Pancreas (tissue), 10 donors: ENCODE data around the gene RBM20. TPM values are rescaled to one million over a fixed set of nuclear protein-coding genes. Genes with fewer than 3 reads are reported as not detected.

Experiments used
- ATAC-seq, 4 donors: fragments of 200-7000 bp; cut with Tn5 transposase; one replicate each; pipeline versions ENCODE4 v1.8.0 to v1.9.1; 2020; ENCODE audit warnings: mild to moderate bottlenecking in 4 of 4, moderate library complexity in 4 of 4
- DNase-seq, 6 donors: peaks; one replicate each; pipeline ENCODE4 v3.0.0-alpha.2; 2020
- FAIRE-seq: peaks from 2 replicates; lab custom pipeline; 2012; peaks lifted over from hg19 to GRCh38; lab: Jason Lieb, UNC
- H3K27ac ChIP-seq, 4 donors: fragments of 200-600 bp; sonication (generic); 1 replicate in 3 of 4; 2 replicates in 1 of 4; pipeline versions ENCODE4 v1.5.0 to v1.8.0; 2020
- H3K27me3 ChIP-seq, 4 donors: fragments of 200-600 bp; one replicate each; pipeline ENCODE4 v1.8.0; 2021
- H3K36me3 ChIP-seq, 3 donors: fragments of 200-600 bp; sonication (generic) in 1 of 3; one replicate each; pipeline versions ENCODE4 v1.5.0 to v1.8.0; 2020 to 2021
- H3K4me1 ChIP-seq, 3 donors: fragments of 200-600 bp; one replicate each; pipeline ENCODE4 v1.8.0; 2021
- H3K4me3 ChIP-seq, 4 donors: fragments of 200-600 bp; sonication (generic) in 2 of 4; one replicate each; pipeline versions ENCODE4 v1.5.0 to v1.8.0; 2020 to 2021
- H3K9me3 ChIP-seq, 4 donors: fragments of 200-600 bp; one replicate each; pipeline ENCODE4 v1.8.0; 2021
- WGBS, 2 donors: extraction: QIAGEN DNeasy Blood & Tissue Kit; methylation state at CpG; one replicate each; pipeline ENCODE4 v1.1.7; 2013; 5-methylcytosine and 5-hydroxymethylcytosine counted together
- intact Hi-C, 3 donors: fragments of 100-400 bp; cut with DNase I; formaldehyde crosslinking; loops; one replicate each; pipeline versions ENCODE4 v1.11.1 to v1.14.2; 2022
- polyA plus RNA-seq, 2 donors: library from polyadenylated mRNA; stranded (reverse); fragments of 200-250 nt; gene quantifications; one replicate each; pipeline ENCODE4 v1.2.3, GENCODE V29; 2013
- total RNA-seq, 6 donors: library from RNA; stranded (reverse); fragmentation: NEBNext Ultra II Directional in 4 of 6; extraction: Animal tissue kit (Norgen Biotek cat#: 25700) in 4 of 6; gene quantifications; one replicate each; pipeline versions ENCODE4 v1.2.1 to v1.2.4, GENCODE V29; 2021 to 2023
- TF ChIP-seq, protein P1 (sequence below), 4 donors: fragments of 200-600 bp; sonication (generic) in 3 of 4; IDR thresholded peaks; one replicate each; pipeline versions ENCODE4 v1.5.0 to v1.8.0; 2021; ENCODE audit warnings: antibody characterized with exemption in 4 of 4
- donor health status: healthy with polysubstance abuse.
- donor health status: DM: no; HTN: no; CAD: no; lungs with moderate emphysema.
- donor health status: DM: no; HTN: no; CAD: no.
- donor health status: control.
- donor health status: control.
- donor health status: Bipolar disorder and iron deficiency.
- donor health status: DM: yes; HTN: yes; CAD: no.
- donor health status: DM: no; HTN: no; CAD: no.
- donor health status: DM: no; HTN: no; CAD: no.
- donor health status: DM: yes; HTN: yes; CAD: no.

The RBM20 gene
- total and polyA plus RNA-seq, 8 donors, result 0.79 to 23.6 (median 3.7) TPM

DNA sequence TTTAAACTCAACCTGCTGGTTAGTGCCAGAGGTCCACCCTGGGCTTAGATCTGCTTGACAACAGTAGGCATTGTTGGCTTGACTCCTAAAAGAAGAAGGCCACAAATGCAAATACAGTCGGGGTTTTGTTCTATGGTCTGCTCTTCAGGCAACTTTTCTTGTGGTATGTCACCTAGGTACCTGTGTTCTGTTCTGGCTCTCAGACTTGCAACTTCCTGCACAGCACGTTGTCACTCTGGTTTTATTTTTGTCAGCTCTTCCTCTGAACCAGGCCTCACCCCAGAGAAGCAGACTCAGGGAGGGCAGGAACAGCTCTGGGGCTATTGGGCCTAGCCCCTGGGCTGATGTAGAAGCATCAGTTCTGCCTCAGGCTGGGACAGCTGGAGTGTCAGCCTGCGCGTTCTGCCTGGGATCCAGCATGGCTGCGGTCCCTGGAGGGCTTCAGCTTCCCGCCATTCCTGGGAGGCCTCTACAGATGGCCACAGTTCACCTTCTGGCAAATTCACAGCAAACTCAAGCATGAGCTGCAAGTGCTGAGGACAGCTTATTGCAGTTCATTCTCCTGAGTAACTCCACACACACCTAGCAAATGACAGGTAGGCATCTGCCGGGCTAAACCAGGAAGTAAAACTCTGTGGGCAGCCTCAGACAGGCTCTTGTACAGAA lies 216.6 kb downstream of the RBM20 start:
- Histone ChIP-seq H3K4me3 (no peak overlapping the region), H3K4me1 (peaks cover 44 to 67% (median 55%) of the 10 kb centered on the region in 3 donors), H3K27ac (peak overlapping the region; percentile 65 to 90 (median 81)), H3K27me3 (no peaks in the 10 kb centered on the region), H3K36me3 (no peaks in the 10 kb centered on the region), H3K9me3 (no peaks in the 10 kb centered on the region)
- DNase-seq (peak in 2 of 6 donors; percentile 32), ATAC-seq (peak in 2 of 4 donors; percentile 1 to 14), FAIRE-seq (no peak)
- 44 to 49% methylated on average over 7 of the region's 7 CpGs for WGBS, 2 donors
- intact Hi-C loops, result loop anchor here in 1 of 3 donors (10.0 kb wide), 1 partner anchor 56 kb away; no protein-coding TSS in a partner anchor
- TF ChIP-seq, protein P1, sequence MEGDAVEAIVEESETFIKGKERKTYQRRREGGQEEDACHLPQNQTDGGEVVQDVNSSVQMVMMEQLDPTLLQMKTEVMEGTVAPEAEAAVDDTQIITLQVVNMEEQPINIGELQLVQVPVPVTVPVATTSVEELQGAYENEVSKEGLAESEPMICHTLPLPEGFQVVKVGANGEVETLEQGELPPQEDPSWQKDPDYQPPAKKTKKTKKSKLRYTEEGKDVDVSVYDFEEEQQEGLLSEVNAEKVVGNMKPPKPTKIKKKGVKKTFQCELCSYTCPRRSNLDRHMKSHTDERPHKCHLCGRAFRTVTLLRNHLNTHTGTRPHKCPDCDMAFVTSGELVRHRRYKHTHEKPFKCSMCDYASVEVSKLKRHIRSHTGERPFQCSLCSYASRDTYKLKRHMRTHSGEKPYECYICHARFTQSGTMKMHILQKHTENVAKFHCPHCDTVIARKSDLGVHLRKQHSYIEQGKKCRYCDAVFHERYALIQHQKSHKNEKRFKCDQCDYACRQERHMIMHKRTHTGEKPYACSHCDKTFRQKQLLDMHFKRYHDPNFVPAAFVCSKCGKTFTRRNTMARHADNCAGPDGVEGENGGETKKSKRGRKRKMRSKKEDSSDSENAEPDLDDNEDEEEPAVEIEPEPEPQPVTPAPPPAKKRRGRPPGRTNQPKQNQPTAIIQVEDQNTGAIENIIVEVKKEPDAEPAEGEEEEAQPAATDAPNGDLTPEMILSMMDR (IDR thresholded peaks at IDR 0.05), result no peak

- intact Hi-C loops, result loop anchor here in 1 of 3 donors (10.0 kb wide), 1 partner anchor 57 kb away; no protein-coding TSS in a partner anchor
- Histone ChIP-seq H3K4me1 (peaks cover 44 to 73% (median 61%) of the 10 kb centered on the region in 3 donors), H3K27ac (peak overlapping the region; percentile 65 to 90 (median 81))
Measured at GRCh38 chr10:110861476-110861875, 217.3 kb downstream of the RBM20 start.

GRCh38 chr10:110861930-110862649 lies 218.0 kb downstream of the RBM20 start:
- Histone ChIP-seq H3K9me3 (no peaks in the 10 kb centered on the region), H3K27me3 (no peaks in the 10 kb centered on the region), H3K36me3 (no peaks in the 10 kb centered on the region), H3K27ac (peak overlapping the region in 3 of 4 donors; percentile 18 to 90 (median 51)), H3K4me3 (no peak overlapping the region), H3K4me1 (peaks cover 44 to 79% (median 63%) of the 10 kb centered on the region in 3 donors)
- peak in 2 of 6 donors; percentile 25 to 53 for DNase-seq
- intact Hi-C loops, result loop anchor here in 1 of 3 donors (10.0 kb wide), 1 partner anchor 57 kb away; no protein-coding TSS in a partner anchor
- FAIRE-seq, result no peak
- TF ChIP-seq, protein P1 (IDR thresholded peaks at IDR 0.05), result no peak
- ATAC-seq, result peak in 1 of 4 donors; percentile 3
- 55 to 62% methylated on average over 6 of the region's 6 CpGs for WGBS, 2 donors

More at GRCh38 chr10:110861476-110861875, 217.3 kb downstream of the RBM20 start:
- H3K9me3 ChIP-seq, result no peaks in the 10 kb centered on the region
- no peaks in the 10 kb centered on the region for H3K36me3 ChIP-seq
- no peak for FAIRE-seq
- no peak for DNase-seq
- H3K27me3 ChIP-seq, result no peaks in the 10 kb centered on the region
- H3K4me3 ChIP-seq, result no peak overlapping the region
- 95% methylated on average over 2 of the region's 2 CpGs for WGBS, 2 donors
- no peak for ATAC-seq
- TF ChIP-seq, protein P1 (IDR thresholded peaks at IDR 0.05), result no peak

GRCh38 chr10:110862961-110863360 lies 218.8 kb downstream of the RBM20 start:
- Histone ChIP-seq H3K36me3 (no peaks in the 10 kb centered on the region), H3K27ac (peak overlapping the region in 2 of 4 donors; percentile 3 to 51), H3K27me3 (no peaks in the 10 kb centered on the region), H3K9me3 (no peaks in the 10 kb centered on the region), H3K4me3 (no peak overlapping the region), H3K4me1 (peaks cover 36 to 78% (median 60%) of the 10 kb centered on the region in 3 donors)
- TF ChIP-seq, protein P1 (IDR thresholded peaks at IDR 0.05), result no peak
- WGBS, 2 donors, result 58 to 60% methylated on average over 6 of the region's 6 CpGs
- intact Hi-C loops, result loop anchor here in 1 of 3 donors (10.0 kb wide), 1 partner anchor 58 kb away; no protein-coding TSS in a partner anchor
- DNase-seq (no peak), ATAC-seq (no peak), FAIRE-seq (no peak)
